GM19455 (cell line): ENCODE data around the gene TMEM41A.
"Not testable (repeated sequence)": the region's sequence is repeated elsewhere in the genome, so short reads cannot be mapped to it uniquely, and the experiment has no call there.

Experiments used
- ATAC-seq: cut with Tn5 transposase; IDR thresholded peaks from one replicate; pipeline ENCODE4 v1.9.1; 2021; ENCODE audit not compliant: unreplicated experiment

TMEM41A gene

DNA sequence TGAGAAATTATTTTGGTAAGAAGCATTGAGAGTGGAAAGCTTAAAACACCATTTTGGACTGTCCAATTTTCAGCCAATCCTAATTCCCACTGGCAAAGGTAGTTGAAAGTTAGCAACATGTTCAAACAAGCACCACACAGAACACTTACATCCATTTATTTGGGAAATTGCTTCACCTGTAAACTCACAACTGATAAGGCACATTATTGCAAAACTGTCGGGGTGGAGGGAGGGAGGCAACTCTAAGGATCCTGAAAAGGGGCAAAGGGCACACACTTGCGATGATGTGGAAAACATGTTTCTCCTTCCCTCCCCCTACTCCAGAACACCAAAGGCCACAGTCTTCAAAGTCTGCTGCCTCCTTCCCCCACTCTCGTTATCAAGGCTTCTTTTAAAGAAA is 9.4 kb downstream of the TMEM41A start:
- no peak for ATAC-seq

DNA sequence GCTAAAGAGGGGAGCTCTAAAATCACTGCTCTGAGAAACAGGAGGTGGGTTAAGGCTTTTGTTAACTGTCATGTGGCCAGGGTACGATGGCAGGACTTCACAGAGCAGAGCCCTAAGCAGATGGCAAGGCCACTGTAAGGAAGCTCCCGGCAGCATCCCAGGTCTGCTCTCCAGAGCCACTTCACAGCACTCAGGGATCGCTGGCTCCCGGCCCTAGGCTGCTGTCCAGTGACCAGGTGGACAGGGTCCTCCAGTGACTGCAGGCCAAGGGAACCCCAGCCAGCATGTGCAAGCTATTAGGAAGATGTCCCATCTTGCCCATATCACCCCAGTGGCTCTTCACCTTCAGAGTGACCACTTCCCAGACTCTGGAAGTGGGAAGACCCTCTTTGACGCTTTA is 10.4 kb downstream of the TMEM41A start:
- no peak for ATAC-seq

DNA sequence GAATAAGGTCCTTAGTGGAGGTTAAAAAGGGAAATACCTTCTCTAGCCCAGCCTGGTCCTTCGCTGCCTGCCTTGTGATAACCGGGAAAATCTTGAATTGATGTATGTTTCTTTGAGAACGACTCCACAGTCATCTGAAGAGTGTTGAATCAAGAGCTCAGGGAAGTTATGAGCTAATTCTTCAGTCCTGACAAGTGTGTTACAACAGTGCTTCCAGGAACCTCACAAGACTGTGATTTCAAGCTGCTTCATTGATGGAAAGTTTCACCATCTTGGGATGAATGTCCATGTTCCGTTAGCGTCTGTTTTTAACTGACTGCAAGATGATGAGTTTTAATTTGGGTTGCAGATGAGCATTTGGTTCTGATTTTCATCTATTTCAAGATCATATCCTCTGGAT is 12.4 kb downstream of the TMEM41A start:
- no peak for ATAC-seq

DNA sequence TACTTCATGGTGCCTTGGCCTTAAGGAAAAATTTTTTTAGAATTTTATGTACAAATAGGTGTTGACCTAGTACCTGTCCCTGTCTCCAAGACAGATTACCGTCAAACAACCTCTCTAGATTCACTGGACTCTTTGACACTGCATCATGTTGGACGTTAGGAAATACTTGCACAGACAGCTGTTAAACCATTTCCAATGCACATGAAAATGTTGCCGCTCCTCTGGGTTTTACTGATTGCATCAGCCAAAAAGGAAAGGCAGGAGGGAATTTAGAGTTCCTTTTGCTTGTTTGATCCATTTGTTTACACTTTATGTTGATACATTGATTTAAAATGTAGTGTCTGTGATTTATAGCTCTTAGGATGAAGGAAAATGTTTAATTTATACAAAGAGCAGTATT is 14.5 kb downstream of the TMEM41A start:
- no peak for ATAC-seq

DNA sequence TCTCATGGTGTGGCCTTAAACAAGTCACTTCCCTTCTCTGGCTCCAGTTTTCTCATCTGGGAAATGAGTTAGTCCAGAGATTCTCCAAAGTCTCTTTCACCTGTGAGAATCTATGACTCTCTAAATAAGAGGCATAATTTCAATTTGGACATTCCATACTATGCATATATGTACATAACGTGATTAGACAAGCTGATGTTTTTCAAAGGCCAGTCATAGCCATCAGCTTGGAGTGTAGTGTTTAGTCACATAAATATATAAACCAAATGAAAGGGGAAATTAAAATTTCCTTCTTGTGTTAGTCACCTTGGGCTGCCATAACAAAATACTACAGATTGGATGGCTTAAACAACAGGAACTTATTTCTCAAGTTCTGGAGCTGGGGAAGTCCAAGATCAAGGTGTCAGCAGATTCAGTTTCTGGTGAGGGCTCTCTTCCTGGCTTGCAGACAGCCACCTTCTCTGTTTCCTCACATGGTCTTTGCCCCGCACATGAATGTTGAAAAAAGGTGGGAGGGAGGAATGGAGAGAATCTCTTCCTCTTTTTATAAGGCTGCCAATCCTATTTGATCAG is 19.4 kb downstream of the TMEM41A start:
- no peak for ATAC-seq

DNA sequence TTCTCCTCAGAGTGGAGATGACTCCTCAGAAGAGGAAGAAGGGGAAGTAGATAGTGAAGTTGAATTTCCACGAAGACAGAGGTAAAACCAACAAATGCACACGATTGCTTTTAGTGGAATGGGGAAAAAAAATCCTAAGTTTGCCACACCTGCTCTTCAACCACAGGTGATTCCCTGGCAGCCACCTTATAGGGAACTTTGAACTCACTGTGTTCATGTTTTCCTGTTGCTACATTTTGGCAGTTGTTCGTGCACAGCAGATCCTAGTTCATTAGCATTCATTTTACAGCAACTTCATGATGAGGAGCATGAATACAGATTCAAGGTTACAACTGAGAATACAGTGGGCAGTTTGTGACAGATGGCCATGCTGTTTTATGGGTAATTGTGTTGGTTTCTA is 21.5 kb downstream of the TMEM41A start:
- ATAC-seq: no peak

DNA sequence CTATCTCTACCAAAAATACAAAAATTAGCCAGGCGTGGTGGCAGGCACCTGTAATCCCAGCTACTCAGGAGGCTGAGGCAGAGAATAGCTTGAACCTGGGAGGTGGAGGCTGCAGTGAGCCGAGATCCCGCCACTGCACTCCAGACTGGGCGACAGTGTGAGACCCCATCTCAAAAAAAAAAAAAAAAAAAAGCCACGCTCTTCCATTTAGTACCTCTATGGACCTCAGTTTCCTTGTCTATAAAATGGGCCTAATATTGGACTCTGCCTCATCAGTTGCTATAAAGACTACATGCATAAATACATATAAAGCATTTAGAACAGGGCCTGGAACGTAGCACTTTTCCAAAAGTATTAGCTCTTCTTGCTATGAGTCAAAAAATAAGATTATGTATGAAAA is 23.9 kb downstream of the TMEM41A start:
- ATAC-seq: not testable (repeated sequence)

DNA sequence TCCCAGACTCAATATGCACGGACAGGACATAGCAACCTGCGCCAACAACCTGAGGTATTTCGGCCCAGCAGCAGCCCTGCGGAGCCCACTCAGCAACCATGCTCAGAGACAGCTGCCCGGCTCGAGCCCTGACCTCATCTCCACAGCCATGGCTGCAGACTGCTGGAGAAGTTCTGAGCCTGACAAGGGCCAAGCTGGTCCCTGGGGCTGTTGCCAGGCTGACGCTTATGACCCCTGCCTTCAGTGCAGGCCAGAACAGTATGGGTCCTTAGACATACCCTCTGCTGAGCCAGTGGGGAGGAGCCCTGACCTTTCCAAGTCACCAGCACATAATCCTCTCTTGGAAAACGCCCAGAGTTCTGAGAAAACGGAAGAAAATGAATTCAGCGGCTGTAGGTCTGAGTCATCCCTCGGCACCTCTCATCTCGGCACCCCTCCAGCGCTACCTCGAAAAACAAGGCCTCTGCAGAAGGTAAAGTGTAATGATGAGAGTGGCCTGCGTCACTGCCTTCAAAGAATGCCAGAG is 25.5 kb downstream of the TMEM41A start:
- no peak for ATAC-seq

DNA sequence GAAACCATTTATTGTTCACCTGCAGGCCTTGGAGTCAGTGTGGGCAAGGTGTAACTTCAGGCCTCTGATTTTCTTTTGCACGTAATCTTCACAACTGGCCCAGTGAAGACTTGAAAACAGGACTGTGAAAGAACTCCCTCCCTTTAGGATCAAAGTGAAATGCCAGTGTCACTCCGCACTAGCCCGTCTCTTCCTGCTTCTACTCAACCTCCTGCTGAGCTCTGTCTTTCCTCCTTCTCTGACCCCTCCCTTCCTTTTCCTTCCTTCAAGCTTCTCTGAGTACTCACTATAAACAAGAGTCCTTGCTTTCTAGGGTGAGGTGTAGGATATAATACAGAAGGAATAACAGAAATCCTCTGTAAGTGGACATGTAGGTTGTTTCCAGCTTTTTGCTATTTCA is 28.5 kb downstream of the TMEM41A start:
- ATAC-seq: no peak

DNA sequence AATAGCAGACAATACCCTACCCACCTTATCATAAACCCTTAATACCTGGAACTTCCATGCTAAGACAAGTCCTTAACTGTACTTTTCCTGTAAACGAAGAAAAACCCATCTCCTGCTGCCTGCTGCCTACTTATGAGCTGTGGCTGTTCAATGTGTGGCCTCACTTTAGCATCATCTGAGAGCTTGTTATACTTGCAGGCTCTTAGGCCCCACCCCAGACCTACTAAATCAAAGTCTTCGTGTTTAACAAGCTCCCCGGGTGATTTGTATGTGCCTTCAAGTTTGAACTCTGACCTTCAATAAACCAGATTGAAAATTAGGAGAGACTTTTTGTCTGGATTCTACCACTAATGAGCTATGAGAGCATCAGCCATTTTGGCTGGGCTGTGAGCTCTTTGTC is 29.3 kb downstream of the TMEM41A start:
- no peak for ATAC-seq

DNA sequence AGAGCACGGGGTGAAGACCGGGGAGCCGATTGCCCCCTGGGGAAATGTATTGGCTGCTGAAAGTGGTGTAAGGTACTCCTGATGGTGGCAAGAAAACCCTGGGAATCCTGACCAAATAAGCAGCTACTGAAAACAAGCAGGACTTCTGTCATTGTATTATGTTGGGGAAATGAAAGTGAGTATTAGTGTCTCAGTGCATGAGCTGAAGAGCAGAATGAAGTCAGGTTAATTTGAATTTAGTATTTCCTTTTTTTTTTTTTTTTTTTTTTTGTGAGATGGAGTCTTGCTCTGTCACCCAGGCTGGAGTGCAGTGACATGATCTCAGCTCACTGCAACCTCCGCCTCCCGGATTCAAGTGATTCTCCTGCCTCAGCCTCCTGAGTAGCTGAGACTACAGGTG is 32.7 kb downstream of the TMEM41A start:
- not testable (repeated sequence) for ATAC-seq

DNA sequence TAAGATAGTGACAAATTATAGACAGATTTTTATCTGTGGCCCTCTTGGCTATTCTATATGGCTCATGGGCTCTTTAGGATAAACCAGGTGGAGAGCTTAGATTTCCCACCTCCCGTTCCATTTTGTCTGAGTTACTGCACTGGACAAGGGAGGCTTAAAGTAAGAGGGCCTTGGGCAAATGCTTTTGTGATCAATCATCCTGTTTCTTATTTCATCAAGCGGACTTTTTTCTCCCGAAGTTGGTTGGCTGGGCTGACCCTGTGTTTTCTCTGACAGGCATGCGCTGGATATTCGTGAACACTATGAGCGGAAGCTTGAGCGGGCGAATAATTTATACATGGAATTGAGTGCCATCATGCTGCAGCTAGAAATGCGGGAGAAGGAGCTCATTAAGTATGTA is 33.4 kb downstream of the TMEM41A start:
- ATAC-seq: no peak

DNA sequence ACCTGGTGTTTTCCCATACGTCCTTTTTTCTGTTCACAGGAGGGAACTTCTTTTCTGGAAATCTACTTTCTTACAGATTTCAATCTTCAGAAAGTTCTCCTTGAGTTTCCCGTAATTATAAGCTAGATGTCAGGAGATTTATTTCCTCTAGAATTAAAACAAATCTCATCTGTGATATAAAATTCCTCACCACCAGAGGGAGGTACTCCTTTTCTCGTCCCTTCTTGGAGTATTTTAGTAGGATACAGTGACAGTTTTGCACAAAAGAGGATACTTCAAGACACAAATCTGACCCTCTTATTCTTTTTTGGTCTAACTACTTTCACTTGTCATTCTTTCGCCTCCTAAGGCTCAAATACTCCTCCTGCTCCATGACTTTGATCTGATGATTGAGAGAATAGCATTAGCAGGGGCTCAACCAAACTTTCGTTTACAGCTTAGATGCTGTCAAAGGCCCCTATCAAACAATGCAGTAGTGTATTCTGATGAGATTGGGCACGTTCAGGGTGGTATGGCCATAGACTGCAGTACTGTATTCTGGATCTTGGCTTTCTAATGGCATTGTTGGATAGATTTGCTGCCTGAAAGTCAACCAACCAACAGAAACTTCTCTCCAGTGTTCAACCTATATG is 38.0 kb downstream of the TMEM41A start:
- no peak for ATAC-seq

DNA sequence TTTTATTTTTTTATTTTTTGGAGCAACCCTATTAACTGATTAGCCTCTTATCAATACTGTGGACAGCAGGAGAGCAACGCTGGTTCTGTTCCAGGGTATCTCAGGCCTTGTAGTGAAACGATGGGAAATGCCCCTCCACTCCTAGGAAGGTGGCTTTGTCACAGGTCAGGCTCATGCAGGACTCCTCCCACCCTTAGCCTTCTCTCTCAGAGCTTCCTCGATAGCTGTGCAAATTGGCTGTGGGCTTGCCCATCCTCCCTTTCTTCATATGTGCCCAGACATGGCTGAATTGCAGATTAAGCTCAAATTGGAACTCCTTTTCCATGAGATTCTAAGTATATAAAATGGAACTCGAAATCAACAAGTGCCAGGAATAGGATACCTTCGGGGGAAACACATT is 38.5 kb downstream of the TMEM41A start:
- no peak for ATAC-seq

DNA sequence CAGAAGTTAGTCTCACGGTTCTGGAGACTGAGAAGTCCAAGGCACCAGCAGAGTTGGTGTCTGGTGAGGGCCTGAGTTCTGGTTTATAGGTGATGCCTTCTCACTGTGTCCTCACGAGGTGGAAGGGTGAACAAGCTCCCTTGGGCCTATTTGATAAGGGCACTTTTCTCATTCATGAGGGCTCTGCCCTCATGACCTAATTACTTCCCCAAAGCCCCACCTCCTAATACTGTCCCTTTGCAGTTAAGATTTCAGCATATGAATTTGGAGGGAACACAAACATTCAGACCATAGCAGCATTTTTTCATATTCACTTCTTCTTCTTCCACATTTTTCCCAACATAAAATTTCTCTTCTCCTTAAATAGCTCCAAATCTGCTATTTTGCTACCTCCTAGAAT is 41.5 kb downstream of the TMEM41A start:
- no peak for ATAC-seq

DNA sequence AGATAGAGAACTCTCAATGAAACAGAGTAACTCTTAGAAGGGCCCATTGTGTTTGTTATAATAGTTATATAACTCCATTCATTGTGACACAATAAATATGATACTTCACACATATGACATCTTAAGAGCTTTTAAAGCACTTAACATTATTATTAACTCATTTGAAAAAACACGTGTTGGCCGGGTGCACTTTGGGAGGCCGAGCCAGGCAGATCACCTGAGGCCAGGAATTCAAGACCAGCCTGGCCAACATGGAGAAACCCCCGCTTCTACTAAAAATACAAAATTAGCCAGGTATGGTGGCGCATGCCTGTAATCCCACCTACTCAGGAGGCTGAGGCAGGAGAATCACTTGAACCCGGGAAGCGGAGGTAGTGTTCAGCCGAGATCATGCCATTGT is 47.4 kb downstream of the TMEM41A start:
- ATAC-seq: not testable (repeated sequence)

DNA sequence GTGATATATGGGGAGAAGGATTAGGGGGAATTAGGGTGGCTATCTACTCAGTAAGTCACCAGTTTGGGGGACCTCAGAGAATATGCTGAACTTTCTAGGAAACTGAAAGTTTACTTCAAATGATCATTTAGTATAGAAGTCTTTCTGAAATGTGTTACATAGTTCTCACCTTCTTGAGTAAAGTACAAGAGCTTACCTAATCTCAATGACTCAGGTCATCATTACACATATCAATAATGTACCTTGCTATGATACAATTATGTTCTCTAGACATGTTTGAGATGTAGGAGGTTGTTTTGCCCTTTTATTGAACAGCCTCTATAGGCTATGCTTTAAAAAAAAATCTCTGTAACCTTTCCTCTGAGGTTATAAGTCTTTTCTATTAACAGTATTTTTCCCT is 50.7 kb downstream of the TMEM41A start:
- no peak for ATAC-seq

DNA sequence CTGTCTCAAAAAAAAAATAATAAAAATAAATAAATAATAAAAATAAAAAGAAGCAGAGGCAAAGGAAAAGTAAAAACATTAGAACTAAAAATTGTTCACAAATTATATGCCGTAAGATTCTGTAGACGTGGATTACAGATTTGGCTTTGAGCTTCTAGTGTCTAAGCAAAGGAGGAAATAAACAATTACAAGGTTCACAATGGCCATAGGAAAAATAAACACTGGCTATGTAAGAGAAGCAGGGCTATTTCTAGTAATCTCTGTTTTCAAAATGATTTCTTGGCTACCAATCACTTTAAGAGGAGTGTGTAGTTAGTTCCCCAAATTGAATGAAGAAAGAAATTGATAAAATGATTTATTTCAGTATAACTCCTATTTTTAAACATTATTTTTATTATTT is 54.5 kb downstream of the TMEM41A start:
- ATAC-seq: no peak

DNA sequence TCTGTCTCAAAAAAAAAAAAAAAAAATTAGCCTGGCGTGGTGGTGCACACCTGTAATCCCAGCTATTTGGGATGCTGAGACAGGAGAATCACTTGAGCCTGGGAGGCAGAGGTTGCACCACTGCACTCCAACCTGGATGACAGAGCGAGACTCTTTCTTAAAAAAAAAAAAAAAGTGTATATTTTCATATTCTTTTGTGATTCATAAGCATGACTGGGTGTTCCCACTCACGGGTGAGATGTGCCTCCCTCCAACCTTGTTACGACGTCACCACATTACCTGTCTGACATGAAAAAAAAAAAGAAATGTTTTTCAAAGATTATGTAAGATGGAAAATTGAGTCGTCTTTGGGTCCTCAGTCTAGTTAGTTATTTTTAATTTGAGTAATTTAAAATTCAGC is 56.8 kb downstream of the TMEM41A start:
- no peak for ATAC-seq

DNA sequence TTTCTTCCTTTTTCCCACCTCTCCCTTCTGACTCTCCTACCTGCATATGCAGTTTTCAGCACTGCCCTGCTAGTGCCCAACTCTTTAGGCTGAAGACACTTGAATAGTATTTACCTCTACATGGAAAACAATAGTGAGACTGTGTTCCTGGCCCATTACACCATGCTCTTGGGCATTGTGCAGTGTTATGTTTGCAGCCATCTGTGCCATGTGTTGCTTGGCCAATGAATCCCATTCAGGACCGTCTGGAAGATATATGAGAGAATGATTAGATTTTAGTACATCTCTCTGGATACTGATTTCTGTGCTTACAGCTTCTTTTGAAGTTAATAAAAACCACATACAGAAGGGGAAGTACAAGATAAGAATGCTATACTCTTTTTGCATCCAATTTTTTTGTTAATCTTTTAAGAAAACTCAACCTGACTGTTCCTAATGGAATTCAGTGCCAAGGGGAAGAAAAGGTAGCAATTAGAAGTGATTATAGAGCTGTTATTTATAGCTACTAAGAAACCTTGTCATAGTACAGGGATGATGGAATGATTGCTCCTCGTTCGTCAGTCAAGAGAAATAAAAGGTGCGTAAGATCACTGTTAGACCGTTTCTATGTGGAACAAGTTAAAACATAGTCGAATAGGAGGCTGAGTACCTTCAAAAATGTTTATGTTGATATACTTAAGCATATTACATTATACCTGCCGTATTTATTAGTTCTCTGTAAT is 58.9 kb downstream of the TMEM41A start:
- no peak for ATAC-seq
